ENCODE measurements around the gene OR1E2. TPM values are rescaled to one million over a fixed set of nuclear protein-coding genes. Genes with fewer than 3 reads are reported as not detected.

OR1E2 gene, protein sequence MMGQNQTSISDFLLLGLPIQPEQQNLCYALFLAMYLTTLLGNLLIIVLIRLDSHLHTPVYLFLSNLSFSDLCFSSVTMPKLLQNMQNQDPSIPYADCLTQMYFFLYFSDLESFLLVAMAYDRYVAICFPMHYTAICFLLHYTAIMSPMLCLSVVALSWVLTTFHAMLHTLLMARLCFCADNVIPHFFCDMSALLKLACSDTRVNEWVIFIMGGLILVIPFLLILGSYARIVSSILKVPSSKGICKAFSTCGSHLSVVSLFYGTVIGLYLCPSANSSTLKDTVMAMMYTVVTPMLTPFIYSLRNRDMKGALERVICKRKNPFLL
- total RNA-seq (not detected), polyA plus RNA-seq (not detected)

DNA sequence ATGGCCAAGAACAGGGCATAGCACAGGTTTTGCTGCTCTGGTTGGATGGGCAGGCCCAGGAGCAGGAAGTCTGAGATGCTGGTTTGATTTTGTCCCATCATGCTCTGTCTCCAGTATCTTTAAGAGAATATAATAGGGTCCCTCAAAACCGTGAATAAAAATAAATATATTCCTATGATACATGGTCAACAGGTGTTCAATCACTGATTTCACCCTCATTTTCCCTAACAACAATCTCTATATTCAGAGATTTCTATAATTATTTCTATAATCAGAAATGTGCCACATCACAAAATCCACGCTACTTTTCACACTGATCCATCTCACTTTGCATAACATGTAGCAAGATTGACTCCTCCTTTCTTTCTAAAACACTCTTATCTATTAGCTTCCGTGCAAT, at the start of gene OR1E2:
Gene OR1E2 (minus strand): TSS at position 101 of the 400 bp plus-strand sequence. CDS start 0 bp downstream, at position 101.
- no peak for ATAC-seq
- Histone ChIP-seq H3K27me3 (no peaks in the 10 kb centered on the region), H3K9me3 (no peaks in the 10 kb centered on the region), H3K27ac (no peak within 1 kb of the TSS), H3K4me3 (no peak within 1 kb of the TSS), H3K36me3 (no peaks in the 10 kb centered on the region), H3K4me1 (no peaks in the 10 kb centered on the region)
- no peak for DNase-seq
- WGBS, 2 donors, result 44 to 59% methylated on average over 3 of the region's 3 CpGs
- intact Hi-C loops (cut with DNase I), result no loop called here
- FAIRE-seq, result no peak
- TF ChIP-seq, protein P1, sequence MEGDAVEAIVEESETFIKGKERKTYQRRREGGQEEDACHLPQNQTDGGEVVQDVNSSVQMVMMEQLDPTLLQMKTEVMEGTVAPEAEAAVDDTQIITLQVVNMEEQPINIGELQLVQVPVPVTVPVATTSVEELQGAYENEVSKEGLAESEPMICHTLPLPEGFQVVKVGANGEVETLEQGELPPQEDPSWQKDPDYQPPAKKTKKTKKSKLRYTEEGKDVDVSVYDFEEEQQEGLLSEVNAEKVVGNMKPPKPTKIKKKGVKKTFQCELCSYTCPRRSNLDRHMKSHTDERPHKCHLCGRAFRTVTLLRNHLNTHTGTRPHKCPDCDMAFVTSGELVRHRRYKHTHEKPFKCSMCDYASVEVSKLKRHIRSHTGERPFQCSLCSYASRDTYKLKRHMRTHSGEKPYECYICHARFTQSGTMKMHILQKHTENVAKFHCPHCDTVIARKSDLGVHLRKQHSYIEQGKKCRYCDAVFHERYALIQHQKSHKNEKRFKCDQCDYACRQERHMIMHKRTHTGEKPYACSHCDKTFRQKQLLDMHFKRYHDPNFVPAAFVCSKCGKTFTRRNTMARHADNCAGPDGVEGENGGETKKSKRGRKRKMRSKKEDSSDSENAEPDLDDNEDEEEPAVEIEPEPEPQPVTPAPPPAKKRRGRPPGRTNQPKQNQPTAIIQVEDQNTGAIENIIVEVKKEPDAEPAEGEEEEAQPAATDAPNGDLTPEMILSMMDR (IDR thresholded peaks at IDR 0.05), result no peak

DNA sequence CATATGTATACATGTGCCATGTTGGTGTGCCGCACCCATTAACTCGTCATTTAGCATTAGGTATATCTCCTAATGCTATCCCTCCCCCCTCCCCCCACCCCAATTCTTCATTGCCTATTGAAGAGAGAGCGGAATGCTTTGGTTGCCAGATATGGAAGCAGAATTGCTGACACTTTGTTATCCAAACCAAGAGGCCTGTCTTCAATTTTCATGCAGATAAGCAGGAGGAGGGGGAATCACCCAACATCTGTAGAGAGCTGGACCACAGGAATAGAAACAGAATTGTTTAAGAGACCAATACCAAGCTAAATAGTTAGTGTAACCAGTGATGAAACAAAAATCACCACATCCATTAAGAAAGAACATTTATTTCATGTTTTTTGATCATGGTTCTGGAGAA, 49.2 kb upstream of the OR1E2 start:
- ATAC-seq, result no peak
- DNase-seq, result no peak
- 80 to 82% methylated on average over 3 of the region's 3 CpGs for WGBS, 2 donors
- Histone ChIP-seq H3K36me3 (no peaks in the 10 kb centered on the region), H3K9me3 (no peaks in the 10 kb centered on the region), H3K4me3 (no peak overlapping the region), H3K4me1 (peaks cover 0 to 4% (median 0%) of the 10 kb centered on the region in 3 donors), H3K27me3 (no peaks in the 10 kb centered on the region), H3K27ac (no peak overlapping the region)
- intact Hi-C loops (cut with DNase I), result no loop called here
- TF ChIP-seq, protein P1 (IDR thresholded peaks at IDR 0.05), result no peak
- FAIRE-seq, result no peak

DNA sequence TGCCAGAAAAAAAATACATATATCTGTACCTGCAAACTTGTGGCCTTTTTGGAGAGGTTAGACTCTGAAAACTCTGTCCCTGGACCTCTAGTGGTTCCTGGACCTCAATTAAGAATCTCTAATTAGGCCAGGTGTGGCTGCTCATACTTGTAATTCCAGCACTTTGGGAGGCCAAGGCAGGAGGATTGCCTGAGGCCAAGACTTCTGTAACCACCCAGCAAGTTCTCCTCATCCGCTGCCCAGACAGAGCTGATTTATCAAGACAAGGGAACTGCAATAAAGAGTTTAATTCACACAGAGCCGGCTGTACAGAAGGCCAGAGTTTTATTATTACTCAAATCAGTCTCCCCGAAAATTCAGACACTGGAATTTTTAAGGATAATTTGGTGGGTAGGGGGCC, 46.3 kb upstream of the OR1E2 start:
- 83 to 88% methylated on average over 3 of the region's 3 CpGs for WGBS, 2 donors
- Histone ChIP-seq H3K36me3 (no peaks in the 10 kb centered on the region), H3K9me3 (no peaks in the 10 kb centered on the region), H3K4me3 (no peak overlapping the region), H3K4me1 (peaks cover 0 to 4% (median 2%) of the 10 kb centered on the region in 3 donors), H3K27me3 (no peaks in the 10 kb centered on the region), H3K27ac (no peak overlapping the region)
- intact Hi-C loops (cut with DNase I), result no loop called here
- ATAC-seq (no peak), DNase-seq (no peak), FAIRE-seq (no peak)
- TF ChIP-seq, protein P1 (IDR thresholded peaks at IDR 0.05), result no peak

DNA sequence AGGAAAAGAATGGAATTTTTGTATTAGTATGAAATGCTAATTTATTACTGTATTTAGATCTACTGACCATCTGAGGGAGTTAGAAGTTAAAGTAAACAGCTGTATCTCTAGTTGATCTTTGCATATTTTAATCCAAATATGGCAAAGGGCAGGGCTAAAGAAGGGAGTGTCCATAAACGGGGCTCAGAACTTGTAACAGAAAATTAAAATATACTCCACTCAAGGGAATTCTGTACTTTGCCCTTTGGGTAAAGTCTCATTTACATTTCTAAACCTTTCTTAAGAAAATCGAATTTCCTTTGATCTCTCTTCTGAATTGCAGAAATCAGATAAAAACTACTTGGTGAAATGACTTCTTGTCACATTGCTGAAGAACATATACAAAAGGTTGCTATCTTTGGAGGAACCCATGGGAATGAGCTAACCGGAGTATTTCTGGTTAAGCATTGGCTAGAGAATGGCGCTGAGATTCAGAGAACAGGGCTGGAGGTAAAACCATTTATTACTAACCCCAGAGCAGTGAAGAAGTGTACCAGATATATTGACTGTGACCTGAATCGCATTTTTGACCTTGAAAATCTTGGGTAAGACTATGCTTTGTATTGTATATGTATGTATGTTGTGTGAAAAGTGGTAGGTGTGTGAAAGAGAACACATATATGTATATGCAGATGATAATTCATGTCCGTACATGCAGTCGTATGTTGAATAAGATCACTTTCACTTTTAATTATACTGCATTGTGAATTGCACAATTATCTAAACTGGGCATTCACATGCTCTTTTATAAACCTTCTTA, 42.4 kb upstream of the OR1E2 start, which contains the start of gene ASPA:
Gene ASPA (plus strand): TSS at position 186 of the 799 bp plus-strand sequence. CDS start 163 bp downstream, at position 349.
- intact Hi-C loops (cut with DNase I), result no loop called here
- DNase-seq, result no peak
- no peaks in the 10 kb centered on the region for H3K27me3 ChIP-seq
- TF ChIP-seq, protein P1 (IDR thresholded peaks at IDR 0.05), result no peak
- peak; percentile 75 for FAIRE-seq
- H3K27ac ChIP-seq, result peak within 1 kb of the TSS in 1 of 4 donors; percentile 27
- H3K9me3 ChIP-seq, result no peaks in the 10 kb centered on the region
- peak; percentile 57 to 70 (median 66) for ATAC-seq
- peak within 1 kb of the TSS in 2 of 4 donors; percentile 21 to 30 for H3K4me3 ChIP-seq
- no peaks in the 10 kb centered on the region for H3K36me3 ChIP-seq
- 20 to 29% methylated on average over 7 of the region's 7 CpGs for WGBS, 2 donors
- peaks cover 0 to 12% (median 4%) of the 10 kb centered on the region in 3 donors for H3K4me1 ChIP-seq
